ENCODE measurements around the gene BCAS3.

GRCh38 chr17:61422869-61423268, 745.2 kb downstream of the BCAS3 start:
- TF ChIP-seq CTCF (IDR thresholded peaks at IDR 0.05) (no peak), POLR2A (IDR thresholded peaks at IDR 0.05) (no peak)
